ENCODE data around the gene EFCAB7.
"Not testable (repeated sequence)": the region's sequence is repeated elsewhere in the genome, so short reads cannot be mapped to it uniquely, and the experiment has no call there.

EFCAB7 gene

GRCh38 chr1:63569640-63570316 lies 46.5 kb downstream of the EFCAB7 start:
- Histone ChIP-seq H3K36me3 (replicated peaks; ENCODE audit: low read depth, low read length) (no peaks in the 10 kb centered on the region), H2AFZ (ENCODE audit: low read depth, low read length) (no peak overlapping the region), H3K9ac (ENCODE audit: low read length) (no peak overlapping the region), H3K4me1 (ENCODE audit: low read length) (peaks cover 8% of the 10 kb centered on the region), H3K27ac (ENCODE audit: low read length) (no peak overlapping the region), H4K20me1 (ENCODE audit: insufficient read depth, low read length) (no peaks in the 10 kb centered on the region), H3K4me2 (ENCODE audit: low read length) (peak overlapping the region; percentile 26; the same call in 1 of the 2 replicates), H3K4me3 (ENCODE audit: low read length) (no peak overlapping the region), H3K9me3 (ENCODE audit: insufficient read depth, low read length) (no peaks in the 10 kb centered on the region), H3K79me2 (ENCODE audit: low read length) (no peaks in the 10 kb centered on the region), H3K27me3 (ENCODE audit: low read depth, low read length) (no peaks in the 10 kb centered on the region)
- no peak for TF ChIP-seq EZH2phosphoT487 (IDR thresholded peaks at IDR 0.05; ENCODE audit: low read depth)
- no peak for TF ChIP-seq CTCF (IDR thresholded peaks at IDR 0.05; ENCODE audit: low read depth, low read length)

GRCh38 chr1:63572686-63573085 lies 49.4 kb downstream of the EFCAB7 start:
- H4K20me1 ChIP-seq (ENCODE audit: insufficient read depth, low read length); H2AFZ ChIP-seq (ENCODE audit: low read depth, low read length); H3K79me2 ChIP-seq (ENCODE audit: low read length); H3K27me3 ChIP-seq (ENCODE audit: low read depth, low read length); H3K9ac ChIP-seq (ENCODE audit: low read length); H3K4me1 ChIP-seq (ENCODE audit: low read length); H3K4me2 ChIP-seq (ENCODE audit: low read length); H3K27ac ChIP-seq (ENCODE audit: low read length); H3K9me3 ChIP-seq (ENCODE audit: insufficient read depth, low read length); H3K36me3 ChIP-seq (replicated peaks; ENCODE audit: low read depth, low read length); H3K4me3 ChIP-seq (ENCODE audit: low read length): not testable (repeated sequence)

GRCh38 chr1:63574203-63574796 lies 51.0 kb downstream of the EFCAB7 start:
- H4K20me1 ChIP-seq (ENCODE audit: insufficient read depth, low read length); H3K9me3 ChIP-seq (ENCODE audit: insufficient read depth, low read length); H3K9ac ChIP-seq (ENCODE audit: low read length); H3K79me2 ChIP-seq (ENCODE audit: low read length); H2AFZ ChIP-seq (ENCODE audit: low read depth, low read length); H3K4me1 ChIP-seq (ENCODE audit: low read length); H3K27ac ChIP-seq (ENCODE audit: low read length); H3K27me3 ChIP-seq (ENCODE audit: low read depth, low read length); H3K36me3 ChIP-seq (replicated peaks; ENCODE audit: low read depth, low read length); H3K4me2 ChIP-seq (ENCODE audit: low read length); H3K4me3 ChIP-seq (ENCODE audit: low read length): not testable (repeated sequence)

- TF ChIP-seq EZH2phosphoT487 (IDR thresholded peaks at IDR 0.05; ENCODE audit: low read depth) (no peak), CTCF (IDR thresholded peaks at IDR 0.05; ENCODE audit: low read depth, low read length) (peak; percentile 41)
- Histone ChIP-seq H3K36me3 (replicated peaks; ENCODE audit: low read depth, low read length) (no peaks in the 10 kb centered on the region), H3K79me2 (ENCODE audit: low read length) (no peaks in the 10 kb centered on the region), H3K27me3 (ENCODE audit: low read depth, low read length) (no peaks in the 10 kb centered on the region), H3K9ac (ENCODE audit: low read length) (no peak overlapping the region), H3K4me2 (ENCODE audit: low read length) (no peak overlapping the region), H3K9me3 (ENCODE audit: insufficient read depth, low read length) (no peaks in the 10 kb centered on the region), H3K4me3 (ENCODE audit: low read length) (no peak overlapping the region), H3K27ac (ENCODE audit: low read length) (no peak overlapping the region), H2AFZ (ENCODE audit: low read depth, low read length) (no peak overlapping the region), H4K20me1 (ENCODE audit: insufficient read depth, low read length) (no peaks in the 10 kb centered on the region), H3K4me1 (ENCODE audit: low read length) (no peaks in the 10 kb centered on the region)
Observed at GRCh38 chr1:63575340-63575826, 52.1 kb downstream of the EFCAB7 start.

- H3K79me2 ChIP-seq (ENCODE audit: low read length); H3K4me3 ChIP-seq (ENCODE audit: low read length); H4K20me1 ChIP-seq (ENCODE audit: insufficient read depth, low read length); H3K4me2 ChIP-seq (ENCODE audit: low read length); H3K9ac ChIP-seq (ENCODE audit: low read length); H3K4me1 ChIP-seq (ENCODE audit: low read length); H3K27ac ChIP-seq (ENCODE audit: low read length); H3K27me3 ChIP-seq (ENCODE audit: low read depth, low read length); H3K9me3 ChIP-seq (ENCODE audit: insufficient read depth, low read length); H3K36me3 ChIP-seq (replicated peaks; ENCODE audit: low read depth, low read length); H2AFZ ChIP-seq (ENCODE audit: low read depth, low read length): not testable (repeated sequence)
Observed at GRCh38 chr1:63586326-63586725, 63.0 kb downstream of the EFCAB7 start.

Measured in OCI-LY3 (cell line).